Mesothelial cell of epicardium (in vitro differentiated cells): ENCODE data around the gene TCERG1L. TPM values are rescaled to one million over a fixed set of nuclear protein-coding genes. Genes with fewer than 3 reads are reported as not detected.

ENCODE experiments used
- DNase-seq, 2 experiments: peaks; one replicate each; pipeline ENCODE4 v3.0.0; 2021; ENCODE audit warnings: low spot score in 2 of 2; ENCODE audit not compliant: unreplicated experiment in 2 of 2
- H3K27ac Mint-ChIP-seq: 2 replicates; pipeline ENCODE4 v1.8.0; 2021; ENCODE audit warnings: mixed read lengths
- H3K27me3 Mint-ChIP-seq: 2 replicates; pipeline ENCODE4 v1.8.0; 2021; ENCODE audit warnings: low read depth, mixed read lengths
- H3K36me3 Mint-ChIP-seq: 2 replicates; pipeline ENCODE4 v1.8.0; 2021; ENCODE audit warnings: mixed read lengths
- H3K4me1 Mint-ChIP-seq: 2 replicates; pipeline ENCODE4 v1.8.0; 2021; ENCODE audit warnings: mixed read lengths
- H3K4me3 Mint-ChIP-seq: 2 replicates; pipeline ENCODE4 v1.8.0; 2021; ENCODE audit warnings: mild to moderate bottlenecking, moderate library complexity, mixed read lengths
- H3K9me3 Mint-ChIP-seq: 2 replicates; pipeline ENCODE4 v1.8.0; 2021; ENCODE audit warnings: mixed read lengths
- total RNA-seq: library from RNA; stranded (reverse); gene quantifications from 3 replicates; pipeline ENCODE4 v1.2.1, GENCODE V29; 2021
- TF ChIP-seq, protein P1 (sequence below): fragments of 200-600 bp; sonication (generic); IDR thresholded peaks from one replicate; pipeline ENCODE4 v1.5.0; 2021; ENCODE audit warnings: antibody characterized with exemption; ENCODE audit not compliant: unreplicated experiment

TCERG1L gene
- total RNA-seq, 1 donor from 2014 or later = 0.63 TPM

- TF ChIP-seq, protein P1, sequence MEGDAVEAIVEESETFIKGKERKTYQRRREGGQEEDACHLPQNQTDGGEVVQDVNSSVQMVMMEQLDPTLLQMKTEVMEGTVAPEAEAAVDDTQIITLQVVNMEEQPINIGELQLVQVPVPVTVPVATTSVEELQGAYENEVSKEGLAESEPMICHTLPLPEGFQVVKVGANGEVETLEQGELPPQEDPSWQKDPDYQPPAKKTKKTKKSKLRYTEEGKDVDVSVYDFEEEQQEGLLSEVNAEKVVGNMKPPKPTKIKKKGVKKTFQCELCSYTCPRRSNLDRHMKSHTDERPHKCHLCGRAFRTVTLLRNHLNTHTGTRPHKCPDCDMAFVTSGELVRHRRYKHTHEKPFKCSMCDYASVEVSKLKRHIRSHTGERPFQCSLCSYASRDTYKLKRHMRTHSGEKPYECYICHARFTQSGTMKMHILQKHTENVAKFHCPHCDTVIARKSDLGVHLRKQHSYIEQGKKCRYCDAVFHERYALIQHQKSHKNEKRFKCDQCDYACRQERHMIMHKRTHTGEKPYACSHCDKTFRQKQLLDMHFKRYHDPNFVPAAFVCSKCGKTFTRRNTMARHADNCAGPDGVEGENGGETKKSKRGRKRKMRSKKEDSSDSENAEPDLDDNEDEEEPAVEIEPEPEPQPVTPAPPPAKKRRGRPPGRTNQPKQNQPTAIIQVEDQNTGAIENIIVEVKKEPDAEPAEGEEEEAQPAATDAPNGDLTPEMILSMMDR = no peak
- peaks cover 3% of the 10 kb centered on the region for H3K36me3 Mint-ChIP-seq
- H3K27ac Mint-ChIP-seq = no peak overlapping the region
- H3K9me3 Mint-ChIP-seq = peaks cover 20% of the 10 kb centered on the region
- no peak overlapping the region for H3K4me3 Mint-ChIP-seq
- DNase-seq = no peak
- H3K27me3 Mint-ChIP-seq = peaks cover 2% of the 10 kb centered on the region
- peaks cover 22% of the 10 kb centered on the region for H3K4me1 Mint-ChIP-seq
Measured at GRCh38 chr10:131111007-131111406, 200.5 kb downstream of the TCERG1L start.

DNA sequence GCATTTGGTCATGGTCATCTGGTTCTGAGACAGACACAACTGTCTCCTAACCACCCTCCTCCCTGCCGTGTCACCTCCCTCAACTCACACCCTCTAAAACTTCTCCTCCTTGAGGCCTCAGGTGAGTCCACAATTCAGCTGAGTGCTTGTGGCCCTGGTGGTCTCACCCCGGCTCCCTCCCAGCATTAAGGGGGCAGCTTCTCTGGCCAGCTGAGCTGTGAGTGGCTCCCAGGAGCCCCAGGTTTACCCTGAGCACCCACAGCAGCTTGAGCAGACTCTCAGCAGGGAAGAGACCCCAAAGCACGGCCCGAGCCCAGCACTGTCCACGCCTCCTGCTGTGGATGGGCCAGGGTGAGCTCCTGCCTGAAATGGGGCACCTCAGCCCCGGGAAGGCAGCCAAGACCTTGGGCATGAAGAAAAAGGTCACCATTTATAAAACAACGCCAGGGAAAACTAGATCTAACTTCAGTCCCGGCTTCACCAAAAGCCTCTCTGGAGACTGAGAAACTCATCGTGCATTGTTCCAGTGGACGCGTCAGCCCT is 201.2 kb downstream of the TCERG1L start:
- peaks cover 22% of the 10 kb centered on the region for H3K4me1 Mint-ChIP-seq
- TF ChIP-seq, protein P1 = no peak
- DNase-seq = no peak

GRCh38 chr10:131109726-131110125 is 201.8 kb downstream of the TCERG1L start:
- H3K36me3 Mint-ChIP-seq = peaks cover 3% of the 10 kb centered on the region
- TF ChIP-seq, protein P1 = no peak
- peaks cover 18% of the 10 kb centered on the region for H3K4me1 Mint-ChIP-seq
- no peak overlapping the region for H3K4me3 Mint-ChIP-seq
- H3K27ac Mint-ChIP-seq = no peak overlapping the region
- peaks cover 2% of the 10 kb centered on the region for H3K27me3 Mint-ChIP-seq
- DNase-seq = no peak
- peaks cover 31% of the 10 kb centered on the region for H3K9me3 Mint-ChIP-seq

More for the DNA sequence above, 201.2 kb downstream of the TCERG1L start:
- no peak overlapping the region for H3K27ac Mint-ChIP-seq
- peaks cover 27% of the 10 kb centered on the region for H3K9me3 Mint-ChIP-seq
- peaks cover 3% of the 10 kb centered on the region for H3K36me3 Mint-ChIP-seq
- no peak overlapping the region for H3K4me3 Mint-ChIP-seq
- H3K27me3 Mint-ChIP-seq = peaks cover 2% of the 10 kb centered on the region

GRCh38 chr10:131109291-131109690 is 202.2 kb downstream of the TCERG1L start:
- Mint-ChIP-seq H3K4me3 (no peak overlapping the region), H3K27ac (no peak overlapping the region), H3K4me1 (peaks cover 15% of the 10 kb centered on the region)

DNA sequence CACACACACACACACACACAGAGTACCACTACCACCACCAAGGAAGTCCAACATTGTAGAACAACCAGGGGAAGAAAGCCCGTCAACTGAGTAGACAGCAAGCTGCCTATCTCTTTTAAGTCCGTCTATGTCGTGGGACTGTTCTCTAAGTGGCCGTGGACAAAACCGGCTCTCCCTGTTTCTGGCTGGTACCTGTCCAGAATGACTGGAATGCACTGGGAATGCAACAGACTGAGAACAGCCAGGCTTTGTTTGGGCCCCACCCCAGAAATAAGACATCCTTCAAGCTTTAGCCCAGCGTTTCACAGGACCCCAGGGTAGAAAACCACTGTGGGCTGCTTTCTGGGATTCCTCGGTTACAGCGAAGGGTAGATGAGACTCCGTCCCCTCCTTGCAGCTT is 203.6 kb downstream of the TCERG1L start:
- peaks cover 2% of the 10 kb centered on the region for H3K27me3 Mint-ChIP-seq
- peaks cover 3% of the 10 kb centered on the region for H3K36me3 Mint-ChIP-seq
- TF ChIP-seq, protein P1 = no peak
- no peak for DNase-seq
- no peak overlapping the region for H3K4me3 Mint-ChIP-seq
- H3K9me3 Mint-ChIP-seq = peaks cover 31% of the 10 kb centered on the region
- H3K27ac Mint-ChIP-seq = no peak overlapping the region
- peaks cover 8% of the 10 kb centered on the region for H3K4me1 Mint-ChIP-seq

More at GRCh38 chr10:131109291-131109690, 202.2 kb downstream of the TCERG1L start:
- TF ChIP-seq, protein P1 = no peak
- Mint-ChIP-seq H3K27me3 (peaks cover 2% of the 10 kb centered on the region), H3K9me3 (peaks cover 31% of the 10 kb centered on the region), H3K36me3 (peaks cover 3% of the 10 kb centered on the region)
- no peak for DNase-seq

- H3K36me3 Mint-ChIP-seq = no peaks in the 10 kb centered on the region
- no peak for DNase-seq
- H3K9me3 Mint-ChIP-seq = peaks cover 23% of the 10 kb centered on the region
- no peak overlapping the region for H3K27ac Mint-ChIP-seq
- H3K27me3 Mint-ChIP-seq = no peaks in the 10 kb centered on the region
- H3K4me3 Mint-ChIP-seq = no peak overlapping the region
- H3K4me1 Mint-ChIP-seq = peaks cover 30% of the 10 kb centered on the region
- TF ChIP-seq, protein P1 = no peak
Measured at GRCh38 chr10:131102676-131103075, 208.8 kb downstream of the TCERG1L start.
